GM21381 (cell line): ENCODE results near the gene MRGPRX3.

Experiments
- ATAC-seq: cut with Tn5 transposase; IDR thresholded peaks from one replicate; pipeline ENCODE4 v1.9.1; 2021; ENCODE audit warnings: mild to moderate bottlenecking, moderate library complexity; ENCODE audit not compliant: unreplicated experiment

Gene MRGPRX3

GRCh38 chr11:18151581-18151980 is 19.2 kb downstream of the MRGPRX3 start:
- no peak for ATAC-seq

DNA sequence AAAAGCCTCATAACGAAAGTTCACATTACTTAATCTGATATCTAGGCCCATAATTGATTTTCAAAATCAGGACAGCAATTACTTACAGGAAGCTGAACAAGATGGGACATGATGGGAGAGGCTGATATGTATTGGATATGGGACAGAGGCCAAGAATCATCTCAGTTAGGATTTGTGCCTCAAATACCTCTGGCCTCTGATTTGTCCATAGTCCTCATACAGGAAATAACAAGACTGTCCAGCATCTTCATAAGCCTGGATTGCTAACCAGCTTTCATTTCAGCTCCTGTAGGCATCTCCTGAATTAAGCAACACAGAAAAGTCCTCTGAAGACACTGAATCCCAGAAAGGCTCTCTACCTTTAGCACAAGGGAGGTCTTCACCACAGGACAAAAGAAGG is 36.0 kb downstream of the MRGPRX3 start:
- no peak for ATAC-seq

GRCh38 chr11:18171377-18172000 is 39.1 kb downstream of the MRGPRX3 start:
- no peak for ATAC-seq

- no peak for ATAC-seq
Observed at GRCh38 chr11:18172666-18173065, 40.3 kb downstream of the MRGPRX3 start, which contains the start of gene MRGPRX4. Gene MRGPRX4 (plus strand): TSS chr11:18172837. CDS start chr11:18173257, 420 bp downstream.

DNA sequence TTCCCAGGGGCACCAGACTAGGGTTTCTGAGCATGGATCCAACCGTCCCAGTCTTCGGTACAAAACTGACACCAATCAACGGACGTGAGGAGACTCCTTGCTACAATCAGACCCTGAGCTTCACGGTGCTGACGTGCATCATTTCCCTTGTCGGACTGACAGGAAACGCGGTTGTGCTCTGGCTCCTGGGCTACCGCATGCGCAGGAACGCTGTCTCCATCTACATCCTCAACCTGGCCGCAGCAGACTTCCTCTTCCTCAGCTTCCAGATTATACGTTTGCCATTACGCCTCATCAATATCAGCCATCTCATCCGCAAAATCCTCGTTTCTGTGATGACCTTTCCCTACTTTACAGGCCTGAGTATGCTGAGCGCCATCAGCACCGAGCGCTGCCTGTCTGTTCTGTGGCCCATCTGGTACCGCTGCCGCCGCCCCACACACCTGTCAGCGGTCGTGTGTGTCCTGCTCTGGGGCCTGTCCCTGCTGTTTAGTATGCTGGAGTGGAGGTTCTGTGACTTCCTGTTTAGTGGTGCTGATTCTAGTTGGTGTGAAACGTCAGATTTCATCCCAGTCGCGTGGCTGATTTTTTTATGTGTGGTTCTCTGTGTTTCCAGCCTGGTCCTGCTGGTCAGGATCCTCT is 41.0 kb downstream of the MRGPRX3 start:
- ATAC-seq = no peak
